ENCODE results near the gene CFAP74.

CFAP74 gene

GRCh38 chr1:2014741-2015735, 11.5 kb upstream of the CFAP74 start:
- H3K4me3 ChIP-seq (ENCODE audit: low read depth, low read length), result no peak overlapping the region
- CTCF ChIA-PET, result interaction anchor here (0.7 kb wide), 1 partner anchor 30 kb away, joined by 4 read pairs; no protein-coding TSS in a partner anchor
- H3K27ac ChIP-seq (ENCODE audit: extremely low read depth, low read depth, low read length), result no peak overlapping the region
- H3K9me3 ChIP-seq (ENCODE audit: control insufficient read depth, insufficient read depth, low read depth, low read length), result no peaks in the 10 kb centered on the region
- no peak for TF ChIP-seq ZNF670 (tag by site-specific recombination; IDR thresholded peaks at IDR 0.05; ENCODE audit: low read depth)
- TF ChIP-seq, protein P1, sequence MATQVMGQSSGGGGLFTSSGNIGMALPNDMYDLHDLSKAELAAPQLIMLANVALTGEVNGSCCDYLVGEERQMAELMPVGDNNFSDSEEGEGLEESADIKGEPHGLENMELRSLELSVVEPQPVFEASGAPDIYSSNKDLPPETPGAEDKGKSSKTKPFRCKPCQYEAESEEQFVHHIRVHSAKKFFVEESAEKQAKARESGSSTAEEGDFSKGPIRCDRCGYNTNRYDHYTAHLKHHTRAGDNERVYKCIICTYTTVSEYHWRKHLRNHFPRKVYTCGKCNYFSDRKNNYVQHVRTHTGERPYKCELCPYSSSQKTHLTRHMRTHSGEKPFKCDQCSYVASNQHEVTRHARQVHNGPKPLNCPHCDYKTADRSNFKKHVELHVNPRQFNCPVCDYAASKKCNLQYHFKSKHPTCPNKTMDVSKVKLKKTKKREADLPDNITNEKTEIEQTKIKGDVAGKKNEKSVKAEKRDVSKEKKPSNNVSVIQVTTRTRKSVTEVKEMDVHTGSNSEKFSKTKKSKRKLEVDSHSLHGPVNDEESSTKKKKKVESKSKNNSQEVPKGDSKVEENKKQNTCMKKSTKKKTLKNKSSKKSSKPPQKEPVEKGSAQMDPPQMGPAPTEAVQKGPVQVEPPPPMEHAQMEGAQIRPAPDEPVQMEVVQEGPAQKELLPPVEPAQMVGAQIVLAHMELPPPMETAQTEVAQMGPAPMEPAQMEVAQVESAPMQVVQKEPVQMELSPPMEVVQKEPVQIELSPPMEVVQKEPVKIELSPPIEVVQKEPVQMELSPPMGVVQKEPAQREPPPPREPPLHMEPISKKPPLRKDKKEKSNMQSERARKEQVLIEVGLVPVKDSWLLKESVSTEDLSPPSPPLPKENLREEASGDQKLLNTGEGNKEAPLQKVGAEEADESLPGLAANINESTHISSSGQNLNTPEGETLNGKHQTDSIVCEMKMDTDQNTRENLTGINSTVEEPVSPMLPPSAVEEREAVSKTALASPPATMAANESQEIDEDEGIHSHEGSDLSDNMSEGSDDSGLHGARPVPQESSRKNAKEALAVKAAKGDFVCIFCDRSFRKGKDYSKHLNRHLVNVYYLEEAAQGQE (tag by site-specific recombination; IDR thresholded peaks at IDR 0.05), result no peak
- no peak for TF ChIP-seq GLIS2 (tag by site-specific recombination; IDR thresholded peaks at IDR 0.05)
- TF ChIP-seq FEZF1 (tag by site-specific recombination; IDR thresholded peaks at IDR 0.05), result no peak
- no peak for TF ChIP-seq ZNF155 (tag by site-specific recombination; IDR thresholded peaks at IDR 0.05)
- H3K4me1 ChIP-seq (ENCODE audit: control insufficient read depth, insufficient read depth, low read length), result no peaks in the 10 kb centered on the region
- POLR2A ChIA-PET, result no interaction called here
- H3K36me3 ChIP-seq (ENCODE audit: control insufficient read depth in 2 of 2, insufficient read depth in 1 of 2, low read length in 2 of 2), result no peaks in the 10 kb centered on the region

GRCh38 chr1:2014181-2014580, 10.6 kb upstream of the CFAP74 start:
- Histone ChIP-seq H3K27ac (ENCODE audit: extremely low read depth, low read depth, low read length) (no peak overlapping the region), H3K4me1 (ENCODE audit: control insufficient read depth, insufficient read depth, low read length) (no peaks in the 10 kb centered on the region), H3K4me3 (ENCODE audit: low read depth, low read length) (no peak overlapping the region), H3K9me3 (ENCODE audit: control insufficient read depth, insufficient read depth, low read depth, low read length) (no peaks in the 10 kb centered on the region), H3K36me3 (ENCODE audit: control insufficient read depth in 2 of 2, insufficient read depth in 1 of 2, low read length in 2 of 2) (no peaks in the 10 kb centered on the region)
- TF ChIP-seq, protein P2, sequence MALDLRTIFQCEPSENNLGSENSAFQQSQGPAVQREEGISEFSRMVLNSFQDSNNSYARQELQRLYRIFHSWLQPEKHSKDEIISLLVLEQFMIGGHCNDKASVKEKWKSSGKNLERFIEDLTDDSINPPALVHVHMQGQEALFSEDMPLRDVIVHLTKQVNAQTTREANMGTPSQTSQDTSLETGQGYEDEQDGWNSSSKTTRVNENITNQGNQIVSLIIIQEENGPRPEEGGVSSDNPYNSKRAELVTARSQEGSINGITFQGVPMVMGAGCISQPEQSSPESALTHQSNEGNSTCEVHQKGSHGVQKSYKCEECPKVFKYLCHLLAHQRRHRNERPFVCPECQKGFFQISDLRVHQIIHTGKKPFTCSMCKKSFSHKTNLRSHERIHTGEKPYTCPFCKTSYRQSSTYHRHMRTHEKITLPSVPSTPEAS (tag by site-specific recombination; IDR thresholded peaks at IDR 0.05), result no peak
- TF ChIP-seq ZNF704 (tag by site-specific recombination; IDR thresholded peaks at IDR 0.05) (no peak), ZBTB17 (tag by site-specific recombination; IDR thresholded peaks at IDR 0.05) (no peak), ZNF596 (tag by site-specific recombination; IDR thresholded peaks at IDR 0.05) (no peak), SCRT1 (tag by site-specific recombination; IDR thresholded peaks at IDR 0.05; ENCODE audit: borderline replicate concordance) (no peak), ZNF624 (tag by site-specific recombination; IDR thresholded peaks at IDR 0.05) (no peak), ZNF394 (tag by site-specific recombination; IDR thresholded peaks at IDR 0.05; ENCODE audit: borderline replicate concordance) (no peak), ZNF121 (tag by site-specific recombination; IDR thresholded peaks at IDR 0.05) (no peak), ZNF24 (tag by site-specific recombination; IDR thresholded peaks at IDR 0.05) (no peak), RBAK (tag by site-specific recombination; IDR thresholded peaks at IDR 0.05) (no peak), ZNF211 (tag by site-specific recombination; IDR thresholded peaks at IDR 0.05; ENCODE audit: low read depth) (no peak)
- TF ChIP-seq, protein P3, sequence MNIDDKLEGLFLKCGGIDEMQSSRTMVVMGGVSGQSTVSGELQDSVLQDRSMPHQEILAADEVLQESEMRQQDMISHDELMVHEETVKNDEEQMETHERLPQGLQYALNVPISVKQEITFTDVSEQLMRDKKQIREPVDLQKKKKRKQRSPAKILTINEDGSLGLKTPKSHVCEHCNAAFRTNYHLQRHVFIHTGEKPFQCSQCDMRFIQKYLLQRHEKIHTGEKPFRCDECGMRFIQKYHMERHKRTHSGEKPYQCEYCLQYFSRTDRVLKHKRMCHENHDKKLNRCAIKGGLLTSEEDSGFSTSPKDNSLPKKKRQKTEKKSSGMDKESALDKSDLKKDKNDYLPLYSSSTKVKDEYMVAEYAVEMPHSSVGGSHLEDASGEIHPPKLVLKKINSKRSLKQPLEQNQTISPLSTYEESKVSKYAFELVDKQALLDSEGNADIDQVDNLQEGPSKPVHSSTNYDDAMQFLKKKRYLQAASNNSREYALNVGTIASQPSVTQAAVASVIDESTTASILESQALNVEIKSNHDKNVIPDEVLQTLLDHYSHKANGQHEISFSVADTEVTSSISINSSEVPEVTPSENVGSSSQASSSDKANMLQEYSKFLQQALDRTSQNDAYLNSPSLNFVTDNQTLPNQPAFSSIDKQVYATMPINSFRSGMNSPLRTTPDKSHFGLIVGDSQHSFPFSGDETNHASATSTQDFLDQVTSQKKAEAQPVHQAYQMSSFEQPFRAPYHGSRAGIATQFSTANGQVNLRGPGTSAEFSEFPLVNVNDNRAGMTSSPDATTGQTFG (tag by site-specific recombination; IDR thresholded peaks at IDR 0.05; ENCODE audit: borderline replicate concordance), result no peak
- TF ChIP-seq, protein P4, sequence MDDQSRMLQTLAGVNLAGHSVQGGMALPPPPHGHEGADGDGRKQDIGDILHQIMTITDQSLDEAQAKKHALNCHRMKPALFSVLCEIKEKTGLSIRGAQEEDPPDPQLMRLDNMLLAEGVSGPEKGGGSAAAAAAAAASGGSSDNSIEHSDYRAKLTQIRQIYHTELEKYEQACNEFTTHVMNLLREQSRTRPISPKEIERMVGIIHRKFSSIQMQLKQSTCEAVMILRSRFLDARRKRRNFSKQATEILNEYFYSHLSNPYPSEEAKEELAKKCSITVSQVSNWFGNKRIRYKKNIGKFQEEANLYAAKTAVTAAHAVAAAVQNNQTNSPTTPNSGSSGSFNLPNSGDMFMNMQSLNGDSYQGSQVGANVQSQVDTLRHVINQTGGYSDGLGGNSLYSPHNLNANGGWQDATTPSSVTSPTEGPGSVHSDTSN (CRISPR knock-in tag; IDR thresholded peaks at IDR 0.05), result no peak
- POLR2A ChIA-PET, result no interaction called here
- CTCF ChIA-PET, result no interaction called here
